OCI-LY1 (cell line): ENCODE data around the gene ATG9B.

Source experiments
- CTCF ChIP-seq: fragments of 200-600 bp; sonication (generic), shearing (Covaris generic); IDR thresholded peaks from 2 replicates; pipeline ENCODE4 v1.5.1; 2017; ENCODE audit warnings: mild to moderate bottlenecking, antibody characterized with exemption, low read length, moderate library complexity, mixed read lengths
- EZH2 ChIP-seq: fragments of 200-600 bp; sonication (generic), shearing (Covaris generic); IDR thresholded peaks from 2 replicates; pipeline ENCODE4 v1.8.0; 2017; ENCODE audit warnings: borderline replicate concordance, mixed run types, mild to moderate bottlenecking, antibody characterized with exemption, low read length, moderate library complexity, mixed read lengths

- TF ChIP-seq CTCF (peak; percentile 68), EZH2 (no peak)
Measured at GRCh38 chr7:151059367-151060112, 35.2 kb upstream of the ATG9B start, which contains the start of gene SLC4A2.
